Superior temporal gyrus (tissue), 1 donor: ENCODE results near the gene KRTAP3-3.
"Not testable (repeated sequence)": the region's sequence is repeated elsewhere in the genome, so short reads cannot be mapped to it uniquely, and the experiment has no call there.

ENCODE experiments used
- DNase-seq: peaks from one replicate; pipeline ENCODE4 v3.0.0-alpha.2; 2016; ENCODE audit errors: extremely low spot score

KRTAP3-3 gene

GRCh38 chr17:41004397-41004796 lies 10.4 kb upstream of the KRTAP3-3 start:
- no peak for DNase-seq

- no peak for DNase-seq
These were observed 10.0 kb upstream of the KRTAP3-3 start for GRCh38 chr17:41003926-41004325.

- no peak for DNase-seq
These were observed 8.8 kb upstream of the KRTAP3-3 start for GRCh38 chr17:41002814-41003213.

GRCh38 chr17:41001795-41002194 lies 7.8 kb upstream of the KRTAP3-3 start:
- DNase-seq = no peak

- DNase-seq = not testable (repeated sequence)
These were observed 5.6 kb upstream of the KRTAP3-3 start, which contains the start of gene KRTAP3-2 for GRCh38 chr17:40999563-40999962. Gene KRTAP3-2 (minus strand): TSS chr17:40999906. CDS start chr17:40999853, 53 bp downstream.

GRCh38 chr17:40997361-40997760 lies 3.4 kb upstream of the KRTAP3-3 start:
- no peak for DNase-seq

- DNase-seq = no peak
These were observed 2.9 kb upstream of the KRTAP3-3 start for GRCh38 chr17:40996829-40997228.

- DNase-seq = no peak
These were observed 1.2 kb upstream of the KRTAP3-3 start for GRCh38 chr17:40995116-40995515.

- DNase-seq = no peak
These were observed 880 bp downstream of the KRTAP3-3 start for GRCh38 chr17:40993084-40993483.

GRCh38 chr17:40992666-40993065 lies 1.3 kb downstream of the KRTAP3-3 start:
- no peak for DNase-seq

GRCh38 chr17:40986920-40987319 lies 7.0 kb downstream of the KRTAP3-3 start:
- no peak for DNase-seq

- DNase-seq = no peak
These were observed 9.7 kb downstream of the KRTAP3-3 start, which contains the start of gene KRT40 for GRCh38 chr17:40984226-40984625. Gene KRT40 (minus strand): TSS chr17:40984326. CDS start chr17:40984273, 53 bp downstream.

- no peak for DNase-seq
These were observed 12.8 kb downstream of the KRTAP3-3 start for GRCh38 chr17:40981115-40981514.

- DNase-seq = peak; percentile 68
These were observed 13.4 kb downstream of the KRTAP3-3 start for GRCh38 chr17:40980596-40980995.

GRCh38 chr17:40980117-40980516 lies 13.8 kb downstream of the KRTAP3-3 start:
- no peak for DNase-seq

GRCh38 chr17:40978575-40979151 lies 15.3 kb downstream of the KRTAP3-3 start:
- no peak for DNase-seq

- DNase-seq = no peak
These were observed 18.4 kb downstream of the KRTAP3-3 start for GRCh38 chr17:40975516-40975915.

GRCh38 chr17:40974366-40974765 lies 19.6 kb downstream of the KRTAP3-3 start:
- no peak for DNase-seq

- no peak for DNase-seq
These were observed 26.4 kb downstream of the KRTAP3-3 start for GRCh38 chr17:40967582-40967981.

- no peak for DNase-seq
These were observed 27.1 kb downstream of the KRTAP3-3 start, which contains the start of gene KRT39 for GRCh38 chr17:40966848-40967247. Gene KRT39 (minus strand): TSS chr17:40966948. CDS start chr17:40966856, 92 bp downstream.

- DNase-seq = no peak
These were observed 30.1 kb downstream of the KRTAP3-3 start for GRCh38 chr17:40963838-40964237.

GRCh38 chr17:40962059-40962561 lies 31.9 kb downstream of the KRTAP3-3 start:
- DNase-seq = no peak

GRCh38 chr17:40961591-40961990 lies 32.4 kb downstream of the KRTAP3-3 start:
- DNase-seq = no peak

GRCh38 chr17:40960144-40960543 lies 33.8 kb downstream of the KRTAP3-3 start:
- DNase-seq = no peak
